ENCODE results near the gene KRTAP10-6.
"Not testable (repeated sequence)": the region's sequence is repeated elsewhere in the genome, so short reads cannot be mapped to it uniquely, and the experiment has no call there.

The KRTAP10-6 gene

GRCh38 chr21:44592446-44593311 is at the start of gene KRTAP10-6:
TSS of gene KRTAP10-6 (minus strand) at chr21:44592505. CDS start at chr21:44592484, 21 bp downstream.
- TF ChIP-seq GATA1 (IDR thresholded peaks at IDR 0.05; ENCODE audit: low read depth, low read length) (no peak), POLR2A (IDR thresholded peaks at IDR 0.05; ENCODE audit: low read length) (no peak)
- no peak for DNase-seq

GRCh38 chr21:44640761-44641160 is 48.5 kb upstream of the KRTAP10-6 start:
- TF ChIP-seq POLR2A (IDR thresholded peaks at IDR 0.05; ENCODE audit: low read length) (no peak), GATA1 (IDR thresholded peaks at IDR 0.05; ENCODE audit: low read depth, low read length) (no peak)
- DNase-seq = no peak

- no peak for DNase-seq
- TF ChIP-seq GATA1 (IDR thresholded peaks at IDR 0.05; ENCODE audit: low read depth, low read length) (no peak), POLR2A (IDR thresholded peaks at IDR 0.05; ENCODE audit: low read length) (no peak)
These were observed 47.0 kb upstream of the KRTAP10-6 start for GRCh38 chr21:44639331-44639655.

- not testable (repeated sequence) for DNase-seq
These were observed 46.4 kb upstream of the KRTAP10-6 start for GRCh38 chr21:44638506-44639330.

- not testable (repeated sequence) for DNase-seq
These were observed 45.6 kb upstream of the KRTAP10-6 start for GRCh38 chr21:44637851-44638348.

- DNase-seq = no peak
- TF ChIP-seq GATA1 (IDR thresholded peaks at IDR 0.05; ENCODE audit: low read depth, low read length) = no peak
- TF ChIP-seq POLR2A (IDR thresholded peaks at IDR 0.05; ENCODE audit: low read length) = no peak
These were observed 44.9 kb upstream of the KRTAP10-6 start, which contains the start of gene KRTAP10-10 for GRCh38 chr21:44637018-44637850. TSS of gene KRTAP10-10 (plus strand) at chr21:44637356. CDS start at chr21:44637418, 62 bp downstream.

- no peak for DNase-seq
- no peak for TF ChIP-seq GATA1 (IDR thresholded peaks at IDR 0.05; ENCODE audit: low read depth, low read length)
- no peak for TF ChIP-seq POLR2A (IDR thresholded peaks at IDR 0.05; ENCODE audit: low read length)
These were observed 44.1 kb upstream of the KRTAP10-6 start for GRCh38 chr21:44636209-44637017.

GRCh38 chr21:44632067-44632466 is 39.8 kb upstream of the KRTAP10-6 start:
- TF ChIP-seq GATA1 (IDR thresholded peaks at IDR 0.05; ENCODE audit: low read depth, low read length) (no peak), POLR2A (IDR thresholded peaks at IDR 0.05; ENCODE audit: low read length) (no peak)
- no peak for DNase-seq

- TF ChIP-seq POLR2A (IDR thresholded peaks at IDR 0.05; ENCODE audit: low read length) (no peak), GATA1 (IDR thresholded peaks at IDR 0.05; ENCODE audit: low read depth, low read length) (no peak)
- no peak for DNase-seq
These were observed 38.1 kb upstream of the KRTAP10-6 start for GRCh38 chr21:44630440-44630839.

- TF ChIP-seq POLR2A (IDR thresholded peaks at IDR 0.05; ENCODE audit: low read length) (no peak), GATA1 (IDR thresholded peaks at IDR 0.05; ENCODE audit: low read depth, low read length) (no peak)
- DNase-seq = no peak
These were observed 36.5 kb upstream of the KRTAP10-6 start for GRCh38 chr21:44628707-44629391.

GRCh38 chr21:44627831-44628233 is 35.5 kb upstream of the KRTAP10-6 start:
- not testable (repeated sequence) for DNase-seq

GRCh38 chr21:44627181-44627822 is 35.0 kb upstream of the KRTAP10-6 start:
- DNase-seq = not testable (repeated sequence)

Measured in erythroblast (primary cell).